Stimulated activated CD8-positive, alpha-beta memory T cell treated with anti-CD3 and anti-CD28 coated beads, Interleukin-15, amount 100 ng/mL, for 4 hours (primary cell): ENCODE data around the gene DBP.

Experiments used
- DNase-seq, 2 donors: peaks; one replicate each; pipeline ENCODE4 v3.0.0-alpha.2; 2020; ENCODE audit warnings: low read depth in 2 of 2

The DBP gene

GRCh38 chr19:48627865-48628314 lies 9.3 kb downstream of the DBP start:
- no peak for DNase-seq

GRCh38 chr19:48627201-48627864 lies 9.8 kb downstream of the DBP start:
- DNase-seq: no peak

- DNase-seq: no peak
Measured at GRCh38 chr19:48625891-48626327, 11.3 kb downstream of the DBP start.

- DNase-seq: no peak
Measured at GRCh38 chr19:48624791-48625723, 12.1 kb downstream of the DBP start.

DNA sequence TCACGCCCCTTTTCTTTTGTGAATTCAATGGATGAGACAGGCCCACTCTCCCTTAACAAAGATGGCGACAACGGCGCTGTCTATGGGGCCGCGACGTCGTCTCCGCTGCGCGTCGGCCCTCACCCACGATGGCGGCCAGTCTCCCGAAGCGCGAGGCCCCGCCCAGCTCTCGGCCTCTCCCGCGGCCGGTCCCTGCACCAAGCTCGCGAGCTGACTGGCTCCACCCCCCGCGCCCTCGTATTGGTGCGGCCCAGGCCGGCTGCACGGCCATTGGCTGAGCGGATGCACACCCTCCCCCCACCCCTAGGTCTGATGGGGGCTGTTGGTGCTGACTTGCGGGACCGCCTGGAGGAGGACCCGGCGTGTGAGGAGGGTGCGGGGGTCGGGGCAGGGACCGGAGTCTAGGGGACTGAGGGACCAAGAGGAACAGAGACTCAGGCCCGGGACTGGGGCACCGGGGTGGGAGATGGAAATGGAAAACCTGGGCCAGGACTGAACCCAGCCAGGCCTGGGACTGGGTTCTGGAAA lies 13.0 kb downstream of the DBP start:
- DNase-seq: peak; percentile 90 to 94

DNA sequence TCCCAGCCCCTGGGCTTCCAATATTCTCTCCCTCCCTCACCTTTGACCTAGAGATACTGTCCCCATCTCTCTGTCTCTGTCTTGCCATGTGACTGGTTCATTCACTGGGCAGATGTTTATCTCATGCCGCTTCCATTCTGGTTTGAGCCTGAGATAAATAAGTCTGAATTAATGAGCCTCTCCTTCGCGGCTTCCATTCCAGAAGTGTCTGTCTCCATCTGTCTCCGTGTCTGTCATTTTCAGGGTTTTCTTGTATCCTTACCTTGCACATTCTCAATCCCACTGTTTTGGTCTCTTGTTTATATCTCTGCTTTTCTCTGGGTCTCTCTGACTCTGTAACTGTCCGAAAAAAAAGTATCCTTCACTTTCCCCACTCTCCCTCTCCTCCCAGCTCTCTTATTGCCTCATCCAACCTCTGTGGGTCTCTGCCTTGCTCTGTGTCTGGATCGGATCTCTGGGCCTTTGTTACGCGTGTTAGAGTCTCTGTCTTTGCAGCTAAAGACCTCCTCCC lies 13.6 kb downstream of the DBP start:
- no peak for DNase-seq

DNA sequence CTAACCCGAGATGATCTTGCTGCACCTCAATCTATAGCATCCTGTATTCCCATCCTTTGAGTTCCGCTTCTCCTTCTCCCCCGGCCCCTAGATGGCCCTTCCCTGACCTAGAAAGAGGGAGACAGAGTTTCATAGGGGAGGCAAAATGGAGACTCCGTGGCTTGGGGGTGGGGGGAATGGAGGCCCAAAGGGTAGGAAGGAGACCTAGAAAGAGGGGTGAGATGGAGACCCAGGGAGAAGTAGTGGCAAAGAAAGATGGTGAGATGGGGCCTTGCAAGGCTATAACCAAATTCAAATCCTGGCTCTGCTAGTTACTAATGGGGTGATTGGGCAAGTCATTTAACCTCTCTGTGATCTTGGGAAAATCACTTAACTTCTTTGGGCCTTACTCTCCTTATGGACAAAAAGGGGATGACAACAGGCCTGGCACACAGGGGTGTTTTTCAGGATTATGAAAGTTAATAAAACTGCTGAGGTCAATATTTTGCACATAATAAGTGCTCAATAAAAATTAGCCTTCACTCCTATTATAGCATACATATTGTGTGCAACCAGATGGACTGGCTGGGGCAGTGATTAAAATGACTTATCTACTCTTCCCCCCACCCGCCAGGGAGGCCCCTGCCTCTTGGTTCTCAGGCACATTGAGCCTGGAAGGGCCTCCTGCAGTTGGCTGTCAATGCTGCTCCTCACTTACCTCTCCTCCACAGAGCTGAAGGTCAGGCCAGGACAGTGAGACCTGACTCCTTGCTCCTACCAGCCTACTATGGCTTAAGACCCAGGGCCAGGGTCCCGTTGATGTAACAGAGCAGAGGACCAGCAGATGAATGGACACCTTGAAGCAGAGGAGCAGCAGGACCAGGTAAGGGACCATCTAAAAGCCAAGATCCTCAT lies 17.2 kb downstream of the DBP start:
- DNase-seq: no peak

DNA sequence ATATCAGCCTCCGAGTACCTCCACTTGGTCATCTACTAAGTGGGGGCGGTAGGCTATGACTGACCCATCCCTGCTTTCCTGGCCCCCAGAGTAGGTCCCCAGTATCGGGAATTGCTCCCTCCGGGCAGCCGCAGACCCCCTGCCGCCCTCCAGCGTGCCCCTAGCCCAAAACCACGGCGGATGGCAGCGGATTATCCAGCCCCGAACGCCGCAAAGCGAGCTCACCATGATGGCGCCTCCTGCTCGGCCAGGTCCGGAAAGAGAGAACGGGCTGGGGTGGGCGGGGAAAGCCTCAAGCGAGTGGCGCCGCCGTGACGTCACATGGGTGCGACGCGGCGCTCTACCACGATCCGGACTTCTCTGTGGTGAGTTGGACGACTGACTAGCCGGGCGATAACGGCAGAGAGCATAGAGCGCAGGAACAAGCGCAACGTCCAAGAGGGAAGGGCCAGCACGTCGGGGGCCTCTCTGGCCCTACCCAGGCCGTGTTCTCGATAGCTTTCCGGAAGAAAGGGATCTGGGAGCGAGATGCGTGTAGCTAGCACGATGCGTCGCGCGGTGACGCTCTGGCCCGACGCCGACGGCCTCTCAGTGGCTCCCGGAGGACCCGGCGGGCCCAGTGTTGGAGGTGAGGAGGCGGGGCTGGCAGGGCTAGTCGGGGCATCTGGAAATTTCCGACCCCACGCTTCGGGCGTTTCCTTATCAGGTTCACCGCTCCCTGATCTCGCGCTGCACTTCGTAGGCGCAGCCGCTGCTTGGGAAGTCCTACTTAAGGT lies 18.1 kb downstream of the DBP start, which contains the start of the genes RPL18 and SPHK2:
Gene RPL18, minus strand, starts transcription at position 263 of the 776 bp plus-strand sequence. Its CDS starts 35 bp downstream, at position 228.
Gene SPHK2, plus strand, starts transcription at position 591 of the 776 bp plus-strand sequence. CDS start 1,009 bp downstream, outside the sequence.
- DNase-seq: peak; percentile 90 to 91

GRCh38 chr19:48618278-48618915 lies 18.8 kb downstream of the DBP start:
- DNase-seq: no peak

- DNase-seq: no peak
Measured at GRCh38 chr19:48617146-48617937, 19.8 kb downstream of the DBP start.

DNA sequence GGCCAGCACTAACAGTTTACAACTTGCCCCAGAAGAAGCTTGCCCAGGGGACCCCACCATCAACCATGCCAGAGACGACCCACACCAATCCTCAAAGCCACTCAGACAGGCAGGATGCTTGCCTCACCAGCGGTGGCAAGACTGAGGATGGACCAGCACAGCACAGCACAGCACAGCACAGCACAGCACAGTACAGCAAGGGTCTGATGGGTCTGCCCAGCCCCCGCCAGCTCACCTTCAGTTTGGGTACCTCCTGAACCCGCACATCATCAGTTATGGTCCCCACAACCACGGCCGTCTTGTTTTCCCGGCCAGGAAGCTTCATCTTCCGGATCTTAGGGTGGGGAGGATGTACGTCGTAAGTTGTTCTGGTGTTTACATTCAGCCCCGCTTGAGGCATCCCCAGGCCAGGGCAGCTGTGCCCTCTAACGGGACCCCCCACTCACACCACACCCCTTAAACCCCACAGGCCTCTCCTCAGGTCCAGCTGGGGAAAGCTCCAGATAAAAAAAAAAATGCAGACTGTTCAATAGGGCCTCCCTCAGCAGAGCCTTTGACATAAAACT lies 20.6 kb downstream of the DBP start:
- DNase-seq: no peak

DNA sequence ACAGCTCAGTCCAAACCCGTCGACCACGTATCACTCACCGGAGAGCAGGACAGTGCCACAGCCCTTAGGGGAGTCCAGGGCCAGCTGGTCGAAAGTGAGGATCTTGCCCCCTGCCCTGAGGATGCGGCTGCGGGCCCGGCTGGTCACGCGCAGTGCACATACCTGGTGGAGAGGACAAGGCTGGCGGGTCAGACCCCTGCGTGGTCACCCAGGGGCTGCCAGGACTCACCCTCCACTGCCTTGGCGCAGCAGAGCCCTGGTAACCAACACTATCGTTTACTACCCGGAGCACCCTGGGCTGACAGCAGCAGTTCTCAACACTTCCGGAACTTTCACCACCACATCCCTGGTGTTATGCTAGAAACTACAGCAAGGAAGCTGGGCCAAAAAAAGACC lies 21.1 kb downstream of the DBP start:
- DNase-seq: no peak

- no peak for DNase-seq
Measured at GRCh38 chr19:48615231-48616040, 21.7 kb downstream of the DBP start.

DNA sequence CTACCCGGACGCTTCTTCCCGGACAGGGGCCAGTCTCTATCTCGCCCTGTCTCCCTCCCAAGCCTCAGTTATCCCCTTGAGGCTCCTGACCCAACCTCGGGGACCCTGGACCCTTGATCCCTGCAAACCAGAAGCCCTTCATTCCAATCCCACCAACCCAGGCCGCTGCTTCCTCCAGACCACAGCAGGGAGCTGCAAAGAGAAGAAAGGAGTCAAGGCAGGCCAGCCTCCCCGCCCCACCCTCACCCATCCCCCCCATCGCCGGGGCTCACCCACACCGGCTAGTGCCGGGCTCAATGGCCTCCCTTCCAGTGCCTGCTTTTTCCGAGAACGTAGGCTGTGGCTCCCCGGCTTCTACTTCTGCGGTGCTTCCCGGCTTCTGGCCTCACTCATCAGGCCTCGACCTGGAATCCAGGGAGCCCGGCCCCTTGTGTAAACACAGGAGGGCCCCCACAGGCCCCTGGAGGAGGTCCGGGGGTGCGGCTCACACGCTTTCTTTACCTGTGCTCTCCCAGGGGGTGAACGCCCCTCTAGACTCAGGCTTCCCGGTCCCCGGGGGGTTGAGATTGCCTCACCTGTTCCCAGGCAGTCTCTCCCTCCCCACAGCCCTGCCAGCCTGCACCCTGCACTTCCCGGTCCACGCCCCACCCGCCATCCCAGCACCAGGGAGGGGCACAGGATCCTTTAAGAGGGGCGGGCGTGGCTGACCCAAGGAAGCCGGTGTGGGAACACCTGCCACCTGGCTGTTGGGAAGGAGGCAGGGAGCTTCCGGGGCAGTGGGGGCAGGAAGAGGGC lies 22.5 kb downstream of the DBP start, which contains the start of gene FAM83E:
Gene FAM83E, minus strand, starts transcription at position 641 of the 795 bp plus-strand sequence. CDS start 1,704 bp downstream, outside the sequence.
- DNase-seq: no peak

DNA sequence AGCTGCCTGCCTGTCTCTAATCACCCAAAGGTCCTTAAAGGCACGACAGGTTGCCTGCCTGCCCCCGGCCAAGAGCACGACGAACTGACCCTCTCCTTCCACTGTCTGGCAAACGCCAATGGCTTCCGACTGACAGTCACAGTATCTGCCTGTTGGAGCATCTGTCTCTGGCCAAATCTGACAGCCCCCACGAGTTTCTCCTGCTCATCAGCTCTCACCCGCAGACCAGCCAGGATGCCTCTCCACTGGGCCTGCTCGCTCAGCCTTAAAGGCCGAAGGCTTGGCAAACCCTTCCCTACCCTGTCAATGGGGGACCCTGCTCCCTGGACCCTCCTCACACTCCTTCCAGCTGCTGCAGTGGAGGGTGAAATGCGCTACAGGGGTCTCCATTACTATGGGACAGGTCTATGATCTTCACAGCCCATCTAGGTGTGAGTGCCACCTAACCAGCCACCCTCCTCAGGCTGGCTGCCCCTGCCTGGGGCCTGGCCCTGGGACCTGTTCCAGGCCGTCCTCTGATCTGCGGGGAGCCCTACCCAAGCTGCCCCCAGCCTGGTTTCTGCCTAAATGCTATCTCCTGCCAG lies 23.2 kb downstream of the DBP start:
- DNase-seq: no peak
